Stimulated activated naive B cell treated with anti-CD40 and anti-IgM and Interleukin-4, amounts not matched to agents 10 μg/mL and 1 μg/mL and 100 μg/mL, for 72 hours (primary cell): ENCODE data around the gene MPO.

ENCODE experiments used
- ATAC-seq, 2 donors: fragments of 150-1000 bp; cut with Tn5 transposase; replicated peaks; 2 replicates each; pipeline ENCODE4 v1.10.0; 2021; ENCODE audit warnings: moderate library complexity in 1 of 2
- DNase-seq: peaks from one replicate; pipeline ENCODE4 v3.0.0; 2021
- H3K27ac Mint-ChIP-seq: one replicate; pipeline ENCODE4 v1.8.0; 2022; ENCODE audit warnings: mild to moderate bottlenecking, mixed read lengths
- H3K27me3 Mint-ChIP-seq, 2 donors: one replicate each; pipeline ENCODE4 v1.8.0; 2022; ENCODE audit warnings: mixed read lengths in 2 of 2
- H3K36me3 Mint-ChIP-seq, 2 donors: one replicate each; pipeline ENCODE4 v1.8.0; 2022; ENCODE audit warnings: mixed read lengths in 2 of 2, mild to moderate bottlenecking in 1 of 2
- H3K4me1 Mint-ChIP-seq, 2 donors: one replicate each; pipeline ENCODE4 v1.8.0; 2022; ENCODE audit warnings: mixed read lengths in 2 of 2, mild to moderate bottlenecking in 1 of 2
- H3K4me3 Mint-ChIP-seq, 2 donors: one replicate each; pipeline ENCODE4 v1.8.0; 2022; ENCODE audit warnings: mild to moderate bottlenecking in 2 of 2, mixed read lengths in 2 of 2, moderate library complexity in 1 of 2
- H3K9me3 Mint-ChIP-seq, 2 donors: one replicate each; pipeline ENCODE4 v1.8.0; 2022; ENCODE audit warnings: mixed read lengths in 2 of 2, mild to moderate bottlenecking in 1 of 2

The MPO gene

DNA sequence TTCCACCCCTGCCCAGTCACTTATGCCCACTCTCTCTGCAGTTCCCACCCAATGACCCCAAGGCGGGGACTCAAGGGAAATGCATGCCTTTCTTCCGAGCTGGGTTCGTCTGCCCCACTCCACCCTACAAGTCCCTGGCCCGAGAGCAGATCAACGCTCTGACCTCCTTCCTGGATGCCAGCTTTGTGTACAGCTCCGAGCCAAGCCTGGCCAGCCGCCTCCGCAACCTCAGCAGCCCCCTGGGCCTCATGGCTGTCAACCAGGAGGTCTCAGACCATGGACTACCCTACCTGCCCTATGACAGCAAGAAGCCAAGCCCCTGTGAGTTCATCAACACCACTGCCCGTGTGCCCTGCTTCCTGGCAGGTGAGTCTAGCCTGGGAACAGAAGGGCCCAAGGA, 28.6 kb downstream of the MPO start:
- Mint-ChIP-seq H3K27ac (no peak overlapping the region), H3K9me3 (no peaks in the 10 kb centered on the region), H3K36me3 (no peaks in the 10 kb centered on the region), H3K27me3 (peaks cover 13 to 27% of the 10 kb centered on the region in 2 donors), H3K4me3 (no peak overlapping the region), H3K4me1 (peaks cover 5 to 27% of the 10 kb centered on the region in 2 donors)
- no peak for ATAC-seq
- no peak for DNase-seq

DNA sequence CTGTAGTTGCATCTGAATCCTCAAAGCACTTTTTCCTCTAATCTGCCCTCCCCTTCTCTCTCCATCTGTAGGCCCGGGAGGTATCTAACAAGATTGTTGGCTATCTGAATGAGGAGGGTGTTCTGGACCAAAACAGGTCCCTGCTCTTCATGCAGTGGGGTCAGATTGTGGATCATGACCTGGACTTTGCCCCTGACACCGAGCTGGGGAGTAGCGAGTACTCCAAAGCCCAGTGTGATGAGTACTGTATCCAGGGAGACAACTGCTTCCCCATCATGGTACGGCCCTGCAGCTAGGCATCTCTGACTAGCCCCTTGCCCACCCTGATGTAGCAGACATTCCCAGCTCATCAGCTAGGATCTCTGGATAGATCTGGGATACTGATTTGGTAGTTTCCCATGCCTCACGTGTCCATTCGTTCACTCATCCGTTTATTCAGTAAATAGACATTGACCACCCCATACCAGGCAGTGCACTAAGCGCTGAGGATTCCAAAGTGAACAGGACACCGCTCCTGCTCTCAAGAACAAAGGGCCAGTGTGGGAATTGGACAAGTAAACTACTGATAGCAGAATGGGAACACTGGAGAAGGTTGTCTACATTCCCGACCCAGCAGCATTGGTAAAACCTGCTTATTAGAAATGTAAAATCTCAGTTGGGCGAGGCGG, 30.3 kb downstream of the MPO start:
- peaks cover 5 to 27% of the 10 kb centered on the region in 2 donors for H3K4me1 Mint-ChIP-seq
- no peak overlapping the region for H3K4me3 Mint-ChIP-seq
- ATAC-seq: no peak
- H3K27ac Mint-ChIP-seq: no peak overlapping the region
- no peaks in the 10 kb centered on the region for H3K36me3 Mint-ChIP-seq
- DNase-seq: no peak
- H3K9me3 Mint-ChIP-seq: no peaks in the 10 kb centered on the region
- H3K27me3 Mint-ChIP-seq: peaks cover 21 to 32% of the 10 kb centered on the region in 2 donors

DNA sequence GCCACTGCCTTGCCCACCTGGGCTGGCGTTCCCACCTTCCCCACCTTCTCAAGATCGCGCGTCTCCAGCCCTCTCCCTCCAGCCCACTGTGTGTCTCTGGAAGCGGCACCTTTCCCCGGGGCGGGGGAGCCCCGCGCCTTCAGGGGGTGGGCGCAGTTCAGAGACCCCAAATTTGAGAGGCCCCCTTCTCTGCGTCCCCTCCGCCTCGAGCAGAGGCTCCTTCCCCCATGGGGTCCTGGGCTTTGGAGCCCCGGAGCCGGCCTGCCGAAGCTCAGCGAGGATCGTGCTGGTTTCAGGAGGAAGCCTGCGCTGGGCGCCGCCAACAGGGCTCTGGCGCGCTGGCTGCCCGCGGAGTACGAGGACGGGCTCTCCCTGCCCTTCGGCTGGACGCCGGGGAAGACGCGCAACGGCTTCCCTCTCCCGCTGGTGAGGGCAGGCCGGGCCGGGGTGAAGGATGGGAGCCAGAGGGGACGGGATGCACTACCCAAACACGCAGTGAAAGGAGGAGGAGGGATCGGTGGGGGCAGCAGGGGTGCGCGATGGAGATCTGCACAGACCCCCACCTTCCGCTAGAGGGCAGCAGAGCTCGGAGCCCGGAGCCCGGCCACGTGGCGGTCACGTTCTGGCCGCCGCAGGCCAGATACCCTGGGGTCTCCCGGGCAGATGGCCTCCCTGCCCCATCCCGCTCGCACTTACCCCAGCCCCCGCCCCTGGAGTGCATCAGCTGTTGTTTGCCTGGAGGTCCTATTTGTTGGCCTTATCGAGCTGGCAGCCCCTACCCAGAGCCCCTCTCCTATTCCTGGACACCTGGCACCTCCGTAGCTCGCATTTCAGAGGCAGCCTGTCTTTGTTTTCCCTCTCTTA, 31.2 kb downstream of the MPO start:
- peak overlapping the region; percentile 73 for H3K27ac Mint-ChIP-seq

DNA sequence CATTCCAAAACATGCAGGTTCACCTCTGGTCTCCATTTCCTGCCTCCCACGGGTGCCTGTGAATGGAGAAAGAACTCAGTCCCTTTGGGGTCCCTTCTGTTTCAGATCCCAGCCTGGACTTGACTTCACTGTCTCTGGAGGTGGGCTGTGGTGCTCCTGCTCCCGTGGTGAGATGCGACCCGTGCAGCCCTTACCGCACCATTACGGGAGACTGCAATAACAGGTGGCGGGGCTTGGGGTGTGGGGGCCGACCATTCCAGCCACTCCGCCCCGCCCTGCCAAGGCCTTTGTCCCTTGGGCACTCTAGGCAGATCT, 31.8 kb downstream of the MPO start:
- Mint-ChIP-seq H3K4me3 (peak overlapping the region; percentile 30 to 95), H3K27me3 (peaks cover 27 to 37% of the 10 kb centered on the region in 2 donors), H3K36me3 (no peaks in the 10 kb centered on the region), H3K27ac (no peak overlapping the region), H3K9me3 (no peaks in the 10 kb centered on the region), H3K4me1 (peaks cover 5 to 27% of the 10 kb centered on the region in 2 donors)
- DNase-seq (no peak), ATAC-seq (no peak)

More for the DNA sequence above, 31.2 kb downstream of the MPO start:
- DNase-seq: peak; percentile 66
- Mint-ChIP-seq H3K4me1 (peaks cover 5 to 27% of the 10 kb centered on the region in 2 donors), H3K4me3 (peak overlapping the region; percentile 84 to 95), H3K27me3 (peaks cover 22 to 33% of the 10 kb centered on the region in 2 donors), H3K36me3 (no peaks in the 10 kb centered on the region), H3K9me3 (no peaks in the 10 kb centered on the region)
- peak; percentile 89 to 90 for ATAC-seq

DNA sequence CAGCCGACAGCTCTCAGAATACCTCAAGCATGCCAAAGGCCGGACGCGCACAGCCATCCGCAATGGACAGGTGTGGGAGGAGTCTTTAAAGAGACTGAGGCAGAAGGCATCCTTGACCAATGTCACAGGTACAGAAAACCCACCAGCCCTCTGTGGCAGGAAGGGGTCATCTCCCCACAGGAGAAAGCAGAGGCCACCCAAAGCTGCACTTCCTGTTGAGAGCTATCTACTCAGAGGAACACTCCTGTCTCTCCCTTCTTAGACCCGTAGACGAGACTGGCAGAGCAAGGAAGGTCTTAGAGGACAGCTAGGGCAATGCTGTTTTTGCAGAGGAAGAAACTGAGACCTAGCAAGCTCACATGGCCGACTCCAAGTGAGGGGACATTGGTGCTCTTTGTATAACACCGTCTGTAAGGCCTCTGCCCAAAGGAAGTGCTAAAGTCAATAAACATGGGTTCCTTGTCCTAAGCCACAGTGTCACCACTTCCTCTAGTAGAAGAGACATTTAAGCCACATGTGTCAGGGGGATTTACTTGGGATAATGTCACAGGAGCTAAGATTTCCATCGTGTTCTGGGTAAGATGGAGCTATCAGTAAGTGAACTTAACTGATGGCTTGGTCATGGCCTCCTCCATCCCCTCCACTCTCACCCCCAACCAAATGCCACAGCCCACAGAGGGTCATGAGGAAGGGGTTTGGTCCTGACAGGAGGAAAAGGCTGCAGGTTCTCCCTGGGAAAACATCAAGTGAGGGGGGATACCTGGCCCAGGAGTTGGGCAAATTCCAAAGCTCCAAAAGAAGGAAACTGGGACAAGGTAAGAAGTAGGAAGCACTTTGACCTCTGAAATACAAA, 33.0 kb downstream of the MPO start:
- no peak overlapping the region for H3K27ac Mint-ChIP-seq
- no peak overlapping the region for H3K4me3 Mint-ChIP-seq
- H3K9me3 Mint-ChIP-seq: no peaks in the 10 kb centered on the region
- DNase-seq: no peak
- H3K27me3 Mint-ChIP-seq: peaks cover 38 to 48% of the 10 kb centered on the region in 2 donors
- no peak for ATAC-seq
- no peaks in the 10 kb centered on the region for H3K36me3 Mint-ChIP-seq
- peaks cover 7 to 27% of the 10 kb centered on the region in 2 donors for H3K4me1 Mint-ChIP-seq

DNA sequence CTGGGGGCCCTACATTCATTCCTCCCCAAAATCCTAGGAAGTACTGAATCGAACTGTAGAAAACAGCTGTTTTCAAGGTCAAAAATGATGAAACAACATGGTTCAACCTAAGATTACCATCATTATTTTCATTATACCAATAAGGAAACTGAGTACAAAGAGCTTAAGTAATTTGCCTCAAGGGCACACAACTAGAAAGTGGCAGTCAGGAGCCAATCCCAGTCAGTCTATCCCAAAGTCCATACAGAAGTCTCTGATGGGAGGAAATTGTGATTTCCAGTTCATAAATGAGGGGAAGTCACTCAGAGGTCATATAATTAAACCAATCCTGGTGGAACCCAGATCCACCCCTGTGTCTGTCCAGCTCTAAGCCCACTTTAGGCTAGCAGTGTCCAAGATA, 34.0 kb downstream of the MPO start:
- Mint-ChIP-seq H3K36me3 (no peaks in the 10 kb centered on the region), H3K4me1 (peaks cover 8 to 27% of the 10 kb centered on the region in 2 donors), H3K27ac (no peak overlapping the region), H3K9me3 (no peaks in the 10 kb centered on the region), H3K4me3 (no peak overlapping the region), H3K27me3 (peaks cover 37 to 40% of the 10 kb centered on the region in 2 donors)
- ATAC-seq (no peak), DNase-seq (no peak)

DNA sequence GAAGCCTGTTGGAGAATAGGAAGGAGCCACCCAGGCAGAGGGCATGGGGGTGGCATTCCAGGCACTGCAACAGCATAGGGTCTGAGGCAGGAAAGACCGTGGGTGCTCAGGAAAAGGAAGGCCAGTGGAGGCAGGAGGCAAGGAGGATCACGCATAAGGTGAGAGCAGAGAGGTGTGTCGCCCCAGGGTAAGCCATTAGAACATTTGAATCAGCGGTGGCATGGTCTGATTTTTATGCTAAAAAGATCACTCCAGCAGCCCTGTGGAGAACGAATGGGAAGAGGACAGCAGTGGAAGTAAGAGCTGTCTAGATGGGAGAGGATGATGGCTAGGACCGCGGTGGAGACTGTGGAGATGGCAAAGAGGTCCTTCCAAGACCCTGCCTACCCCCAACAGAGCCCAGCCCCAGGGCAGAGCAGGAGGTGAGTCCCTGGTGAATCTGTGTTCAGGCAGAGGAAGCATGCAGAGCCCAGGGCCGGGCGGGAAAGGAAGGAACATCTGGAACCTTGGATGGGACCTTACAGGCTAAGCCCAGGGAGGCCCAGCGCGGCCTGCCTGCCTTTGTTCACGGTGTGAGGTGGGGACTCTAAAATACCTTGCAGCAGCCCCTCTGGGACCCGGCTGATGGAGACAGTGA, 34.5 kb downstream of the MPO start:
- H3K27me3 Mint-ChIP-seq: peaks cover 37 to 43% of the 10 kb centered on the region in 2 donors
- no peak for DNase-seq
- no peak overlapping the region for H3K27ac Mint-ChIP-seq
- H3K4me1 Mint-ChIP-seq: peaks cover 8 to 27% of the 10 kb centered on the region in 2 donors
- no peak overlapping the region for H3K4me3 Mint-ChIP-seq
- no peaks in the 10 kb centered on the region for H3K9me3 Mint-ChIP-seq
- no peak for ATAC-seq
- H3K36me3 Mint-ChIP-seq: no peaks in the 10 kb centered on the region

DNA sequence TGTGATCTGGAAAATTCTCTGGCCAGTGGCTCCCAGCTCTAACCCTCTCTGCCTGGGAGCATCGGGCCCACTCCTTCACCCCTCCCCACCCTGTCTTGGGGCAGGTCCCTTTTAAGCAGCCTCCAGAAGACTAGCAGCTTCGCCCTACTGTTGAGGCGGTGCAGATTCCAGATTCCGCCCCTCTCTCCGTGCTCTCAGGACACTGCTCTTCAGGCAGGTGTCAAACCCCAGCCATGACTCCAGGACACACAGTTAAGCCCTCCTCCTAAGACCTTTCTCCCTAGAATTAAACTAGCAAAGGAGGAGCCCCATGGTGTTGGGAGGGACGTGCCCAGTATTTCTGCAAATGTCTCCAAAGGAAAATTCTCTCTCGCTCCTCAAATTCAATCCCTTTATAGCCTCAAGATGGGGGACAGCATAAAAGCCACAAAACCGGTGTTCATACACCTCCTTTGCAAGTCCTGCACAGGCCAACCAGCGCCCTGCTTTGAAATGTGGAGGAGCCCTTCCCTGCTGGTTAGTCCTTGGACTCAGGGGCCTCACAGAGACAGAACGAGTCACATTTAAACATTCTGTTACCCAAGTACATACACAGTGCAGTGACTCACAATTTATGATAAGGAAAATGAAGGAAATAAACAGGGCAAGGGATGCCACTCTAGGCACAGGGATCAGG, 35.2 kb downstream of the MPO start:
- H3K27ac Mint-ChIP-seq: no peak overlapping the region
- no peaks in the 10 kb centered on the region for H3K36me3 Mint-ChIP-seq
- H3K27me3 Mint-ChIP-seq: peaks cover 41 to 48% of the 10 kb centered on the region in 2 donors
- H3K9me3 Mint-ChIP-seq: no peaks in the 10 kb centered on the region
- H3K4me3 Mint-ChIP-seq: no peak overlapping the region
- ATAC-seq (no peak), DNase-seq (no peak)
- peaks cover 8 to 27% of the 10 kb centered on the region in 2 donors for H3K4me1 Mint-ChIP-seq

DNA sequence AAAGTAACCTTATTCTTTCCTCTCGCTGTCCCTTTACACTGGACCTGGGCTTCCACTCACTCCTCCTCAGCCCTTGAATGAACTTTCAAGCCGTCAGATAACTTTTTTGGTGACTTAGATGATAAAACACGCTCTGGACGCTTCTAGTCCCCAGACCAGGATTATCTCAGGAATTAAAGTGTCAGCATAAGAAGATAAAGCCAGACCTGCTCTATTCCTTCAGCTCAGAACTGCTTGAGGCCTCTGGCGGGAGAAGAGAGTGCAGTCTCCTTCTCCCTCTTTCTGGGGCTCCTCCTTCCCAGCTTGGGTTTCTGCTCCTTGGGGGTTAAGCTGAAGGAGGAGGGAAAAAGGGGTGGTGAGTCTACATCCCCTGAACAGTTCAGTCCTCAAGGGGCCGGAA, 35.8 kb downstream of the MPO start:
- Mint-ChIP-seq H3K36me3 (no peaks in the 10 kb centered on the region), H3K4me1 (peaks cover 8 to 23% of the 10 kb centered on the region in 2 donors), H3K9me3 (no peaks in the 10 kb centered on the region), H3K4me3 (no peak overlapping the region), H3K27me3 (peaks cover 45 to 52% of the 10 kb centered on the region in 2 donors), H3K27ac (no peak overlapping the region)
- DNase-seq (no peak), ATAC-seq (no peak)

DNA sequence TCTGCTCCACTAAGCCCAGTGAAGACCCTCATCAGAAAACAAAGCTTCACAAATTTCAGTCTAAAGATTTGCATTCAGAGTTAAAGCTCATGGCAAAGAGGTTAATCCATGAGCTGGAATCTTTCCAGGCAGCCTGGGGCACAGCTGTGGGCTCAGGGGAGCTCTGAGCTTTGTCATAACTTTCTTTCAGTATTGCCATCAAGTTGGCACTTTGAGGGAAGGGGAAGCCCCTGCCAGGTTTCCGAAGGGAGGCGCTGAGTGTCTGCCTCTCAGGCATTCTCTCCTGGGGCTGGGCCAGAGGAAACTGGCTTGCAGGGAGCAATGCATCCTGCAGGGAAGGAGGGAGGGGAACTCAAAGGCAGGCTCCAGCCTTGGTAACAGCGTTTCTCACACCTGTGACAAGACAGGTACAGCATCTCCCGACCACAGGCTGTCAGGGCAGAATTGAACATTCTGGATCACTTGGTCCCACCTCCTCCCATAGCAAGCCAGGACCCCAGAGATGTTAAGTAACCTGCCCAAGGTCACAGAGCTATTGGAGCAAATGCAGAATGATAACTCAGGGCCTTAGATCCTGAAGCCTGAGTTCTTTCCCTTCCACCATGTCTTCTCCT, 38.5 kb downstream of the MPO start:
- peak; percentile 73 to 94 for ATAC-seq
- DNase-seq: peak; percentile 33
- Mint-ChIP-seq H3K4me3 (no peak overlapping the region), H3K4me1 (peaks cover 0 to 3% of the 10 kb centered on the region in 2 donors), H3K9me3 (no peaks in the 10 kb centered on the region), H3K27me3 (peaks cover 56 to 57% of the 10 kb centered on the region in 2 donors), H3K36me3 (no peaks in the 10 kb centered on the region), H3K27ac (no peak overlapping the region)

DNA sequence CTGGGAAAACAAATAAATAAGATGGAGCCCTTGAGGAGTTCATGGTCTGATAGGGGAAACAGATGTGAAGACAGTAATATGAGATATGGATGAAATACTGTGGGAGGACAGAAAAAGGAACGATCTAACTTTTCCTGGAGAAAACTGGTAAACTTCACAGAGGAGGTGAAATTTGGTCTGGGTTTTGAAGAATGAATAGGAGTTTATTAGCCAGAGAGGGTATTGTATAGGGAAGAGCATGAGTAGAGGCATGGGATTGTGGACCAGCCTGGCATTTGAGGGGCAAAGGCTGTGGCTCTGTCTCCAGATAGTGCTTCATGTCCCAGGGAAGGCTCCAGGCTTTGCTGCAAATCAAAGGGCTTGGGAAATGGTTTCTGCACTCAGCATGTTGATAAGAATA, 40.7 kb downstream of the MPO start:
- Mint-ChIP-seq H3K4me3 (no peak overlapping the region), H3K27me3 (peaks cover 45 to 52% of the 10 kb centered on the region in 2 donors), H3K4me1 (peaks cover 3 to 13% of the 10 kb centered on the region in 2 donors)

DNA sequence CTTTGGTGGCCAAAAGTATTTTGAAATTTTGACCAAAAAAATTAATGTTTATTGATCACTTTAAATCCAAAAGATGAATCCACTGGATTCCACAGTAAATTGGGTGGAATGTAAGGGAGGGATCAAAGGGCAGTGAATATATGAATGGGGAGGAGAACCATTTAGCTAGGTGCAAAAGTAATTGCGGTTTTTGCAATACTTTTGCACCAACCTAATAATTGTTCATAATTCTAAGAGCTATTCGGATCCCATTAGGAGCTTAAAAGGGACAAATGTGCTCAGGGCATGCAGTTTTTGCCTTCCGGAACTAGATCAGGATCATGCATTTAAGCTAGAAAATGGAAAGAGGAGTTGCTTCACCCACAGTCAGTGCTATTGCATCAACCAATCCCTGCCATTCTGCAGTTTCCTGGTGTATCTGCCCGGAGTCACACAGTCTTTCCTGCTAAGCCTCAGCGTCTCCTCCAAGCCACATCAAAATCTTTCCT, 42.5 kb downstream of the MPO start, which contains the start of gene LPO:
LPO (plus strand) TSS at position 438 of the 488 bp plus-strand sequence. CDS start 4,396 bp downstream, outside the sequence.
- DNase-seq (no peak), ATAC-seq (no peak)
- Mint-ChIP-seq H3K4me3 (no peak within 1 kb of the TSS), H3K27me3 (peaks cover 35 to 41% of the 10 kb centered on the region in 2 donors), H3K9me3 (no peaks in the 10 kb centered on the region), H3K4me1 (peaks cover 11 to 18% of the 10 kb centered on the region in 2 donors), H3K36me3 (no peaks in the 10 kb centered on the region), H3K27ac (no peak within 1 kb of the TSS)

More for the DNA sequence above, 40.7 kb downstream of the MPO start:
- Mint-ChIP-seq H3K27ac (no peak overlapping the region), H3K36me3 (no peaks in the 10 kb centered on the region), H3K9me3 (no peaks in the 10 kb centered on the region)
- no peak for ATAC-seq
- no peak for DNase-seq

DNA sequence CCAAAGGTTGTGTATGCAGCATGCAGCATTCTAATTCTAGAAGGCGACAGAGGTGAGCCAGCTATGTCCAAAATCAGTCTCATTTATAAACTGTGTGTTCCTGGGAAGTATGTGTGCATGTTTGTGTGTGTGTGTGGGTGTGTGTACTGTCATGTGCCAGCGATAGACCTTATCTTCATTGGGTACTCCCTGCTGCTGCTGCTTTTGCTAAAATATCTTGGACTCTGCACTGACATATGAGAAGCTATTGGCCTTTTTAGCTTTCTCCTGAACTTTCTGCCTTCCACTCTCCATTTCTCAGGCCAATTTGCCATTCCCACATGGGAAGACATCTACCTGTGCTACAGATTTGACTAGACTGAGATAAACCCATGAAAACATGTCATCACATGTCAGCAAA, 44.3 kb downstream of the MPO start:
- DNase-seq: no peak
- Mint-ChIP-seq H3K9me3 (no peaks in the 10 kb centered on the region), H3K27ac (no peak overlapping the region), H3K36me3 (no peaks in the 10 kb centered on the region), H3K4me3 (no peak overlapping the region), H3K4me1 (peaks cover 26 to 28% of the 10 kb centered on the region in 2 donors), H3K27me3 (peaks cover 24 to 37% of the 10 kb centered on the region in 2 donors)
- no peak for ATAC-seq
